GM19467 (cell line): ENCODE results near the gene STPG4.
"Not testable (repeated sequence)": the region's sequence is repeated elsewhere in the genome, so short reads cannot be mapped to it uniquely, and the experiment has no call there.

Experiments
- ATAC-seq: cut with Tn5 transposase; IDR thresholded peaks from one replicate; pipeline ENCODE4 v1.9.1; 2021; ENCODE audit warnings: mild to moderate bottlenecking, moderate library complexity; ENCODE audit not compliant: unreplicated experiment

Gene STPG4

DNA sequence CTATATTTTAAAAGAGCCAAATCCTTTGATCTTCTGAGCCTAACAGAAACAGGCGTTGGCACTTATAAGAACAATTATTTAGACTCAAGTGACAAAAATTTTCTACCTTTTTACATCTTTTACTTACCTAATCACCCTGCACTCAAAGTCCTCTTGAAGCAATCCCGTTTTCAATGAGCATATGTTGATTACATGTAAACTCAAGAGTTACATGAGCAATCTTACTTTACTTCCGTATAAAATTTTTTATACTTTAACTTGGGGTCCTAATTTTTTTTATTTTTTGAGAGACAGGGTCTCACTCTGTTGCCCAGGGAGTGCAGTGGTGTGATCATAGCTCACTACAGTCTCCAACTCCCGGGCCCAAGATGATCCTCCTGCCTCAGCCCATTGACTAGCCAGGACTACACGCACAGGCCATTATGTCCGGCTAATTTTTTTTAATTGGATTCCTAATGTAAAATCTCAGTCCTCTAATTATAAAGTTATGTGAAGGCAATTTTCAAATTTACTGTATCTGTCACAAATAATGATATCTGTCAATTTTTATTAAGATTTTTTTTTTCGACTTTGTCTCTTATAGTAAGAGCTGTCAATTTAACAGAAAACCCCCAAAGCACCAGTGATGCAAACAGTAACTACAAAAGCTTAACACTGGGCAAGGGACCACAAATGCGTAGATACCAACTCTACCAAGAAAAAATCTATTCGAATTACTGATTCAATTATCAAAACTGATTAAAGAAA, 19.1 kb upstream of the STPG4 start:
- no peak for ATAC-seq

DNA sequence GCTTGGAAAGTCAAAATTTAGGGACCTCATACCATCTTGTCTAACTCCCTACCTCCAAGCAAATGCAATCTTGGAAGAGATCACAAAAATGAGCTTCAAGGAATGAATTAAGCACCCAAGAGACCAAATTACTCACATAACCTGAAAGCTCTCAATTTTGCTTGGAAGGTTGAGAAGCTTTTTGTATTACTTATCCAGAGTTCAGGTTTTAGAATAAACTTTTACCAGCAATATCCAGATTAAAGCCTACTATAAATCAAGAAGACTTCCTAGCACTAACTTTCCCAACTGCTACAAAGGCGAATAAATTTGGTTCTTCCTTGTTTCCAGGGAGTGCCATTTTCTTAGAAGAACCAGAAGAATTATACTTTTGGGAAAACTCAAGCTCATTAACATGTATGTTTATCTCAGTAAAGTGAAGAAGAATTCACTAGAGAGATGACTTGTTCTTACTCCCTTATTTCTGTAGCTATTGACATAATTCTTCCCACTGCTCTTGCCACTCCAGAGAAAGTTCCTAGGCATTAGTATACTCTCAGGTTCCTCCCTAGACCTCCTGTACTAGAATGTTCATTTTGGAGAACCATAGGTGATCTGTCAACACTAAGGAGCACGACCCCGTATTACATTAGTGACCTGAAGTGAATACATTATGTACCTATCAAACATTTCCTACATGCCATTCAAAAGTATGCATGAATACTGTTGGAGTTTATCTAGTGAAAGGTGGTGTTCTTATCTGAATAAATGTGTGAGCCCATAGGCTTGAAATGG, 18.0 kb upstream of the STPG4 start:
- ATAC-seq, result no peak

- no peak for ATAC-seq
Measured at GRCh38 chr2:47172156-47172921, 17.2 kb upstream of the STPG4 start.

DNA sequence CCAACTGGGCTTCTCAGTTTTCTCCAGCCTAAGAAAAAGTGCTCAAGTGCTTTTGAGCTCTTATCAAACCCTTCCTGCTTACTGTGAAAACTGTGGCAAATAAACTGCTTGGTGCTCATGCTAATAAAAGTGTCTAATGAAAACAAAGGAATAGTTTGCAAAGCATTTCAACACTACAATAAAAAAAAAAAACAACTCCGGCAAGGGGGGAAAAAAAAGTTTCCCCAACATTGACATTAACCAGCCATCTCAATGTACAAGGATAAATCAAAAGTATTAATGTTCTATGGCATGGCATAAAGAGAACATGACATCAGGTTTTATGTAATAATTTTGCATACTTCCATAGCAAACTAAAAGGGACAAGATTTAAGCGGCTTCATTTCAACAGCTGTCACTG, 14.7 kb upstream of the STPG4 start:
- no peak for ATAC-seq

DNA sequence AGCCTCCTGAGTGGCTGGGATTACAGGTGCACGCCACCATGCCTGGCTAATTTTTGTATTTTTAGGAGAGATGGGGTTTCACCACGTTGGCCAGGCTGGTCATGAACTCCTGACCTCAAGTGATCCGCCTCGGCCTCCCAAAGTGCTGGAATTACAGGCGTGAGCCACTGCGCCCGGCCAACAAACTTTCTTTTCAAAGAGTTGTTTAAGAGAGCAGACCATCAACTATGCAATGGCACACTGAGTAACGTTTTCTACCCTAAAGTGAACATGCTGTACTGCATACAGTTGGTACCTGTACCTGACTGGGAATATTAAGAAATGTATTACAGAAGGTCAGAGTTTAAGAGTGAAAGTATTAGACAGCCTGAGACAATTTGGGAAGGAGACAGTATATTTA, 13.8 kb upstream of the STPG4 start:
- not testable (repeated sequence) for ATAC-seq

DNA sequence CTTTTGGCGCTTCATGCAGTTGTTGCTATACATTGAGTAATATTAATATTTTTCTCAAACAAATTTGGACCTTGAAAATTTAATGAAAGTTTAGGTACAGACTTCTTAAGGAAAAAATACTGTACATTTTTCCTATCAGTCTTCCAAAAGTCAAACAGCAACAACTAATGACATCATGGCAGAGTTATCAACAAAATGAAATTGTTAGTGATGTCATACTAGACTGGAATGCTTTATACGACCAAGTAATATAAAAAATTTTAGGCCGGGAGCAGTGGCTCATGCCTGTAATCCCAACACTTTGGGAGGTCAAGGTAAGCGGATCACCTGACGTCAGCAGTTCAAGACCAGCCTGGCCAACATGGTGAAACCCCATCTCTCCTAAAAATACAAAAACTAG, 12.0 kb upstream of the STPG4 start:
- ATAC-seq, result no peak

- no peak for ATAC-seq
Measured at GRCh38 chr2:47165001-47165555, 10.0 kb upstream of the STPG4 start.

DNA sequence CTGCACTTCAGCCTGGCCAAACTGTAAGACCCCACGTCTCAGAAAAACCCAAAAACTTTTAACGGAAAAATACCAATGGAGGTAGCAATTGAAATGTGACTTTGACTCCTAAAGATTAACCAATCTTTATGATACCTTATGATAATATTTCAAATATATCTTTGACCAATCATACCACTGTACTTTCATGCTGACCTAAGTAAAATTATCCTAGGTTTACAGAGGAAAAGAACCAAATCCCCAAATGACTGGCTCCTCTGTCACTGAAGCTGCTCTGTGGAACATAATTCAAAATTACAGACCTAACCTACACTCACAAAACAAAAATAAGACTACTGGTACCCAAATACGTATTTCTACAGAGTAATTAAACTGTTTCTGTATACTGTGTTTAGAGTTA, 7.7 kb upstream of the STPG4 start:
- no peak for ATAC-seq

DNA sequence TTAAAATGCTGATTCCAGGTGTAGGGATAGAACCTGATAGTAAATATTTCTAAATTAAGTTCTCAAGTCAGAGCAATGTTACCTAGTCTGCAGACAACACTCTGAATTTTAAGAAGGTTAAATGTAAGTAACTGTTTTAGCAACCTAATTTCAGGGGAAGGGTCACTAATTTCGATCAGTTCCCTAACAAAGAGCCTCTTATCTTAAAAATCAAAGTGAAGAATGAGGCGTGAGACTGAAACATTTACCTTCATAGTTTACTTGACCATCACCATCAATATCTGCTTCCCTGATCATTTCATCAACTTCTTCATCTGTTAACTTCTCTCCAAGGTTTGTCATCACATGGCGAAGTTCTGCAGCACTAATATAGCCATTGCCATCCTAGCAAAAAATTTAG, 6.4 kb upstream of the STPG4 start:
- ATAC-seq, result no peak

DNA sequence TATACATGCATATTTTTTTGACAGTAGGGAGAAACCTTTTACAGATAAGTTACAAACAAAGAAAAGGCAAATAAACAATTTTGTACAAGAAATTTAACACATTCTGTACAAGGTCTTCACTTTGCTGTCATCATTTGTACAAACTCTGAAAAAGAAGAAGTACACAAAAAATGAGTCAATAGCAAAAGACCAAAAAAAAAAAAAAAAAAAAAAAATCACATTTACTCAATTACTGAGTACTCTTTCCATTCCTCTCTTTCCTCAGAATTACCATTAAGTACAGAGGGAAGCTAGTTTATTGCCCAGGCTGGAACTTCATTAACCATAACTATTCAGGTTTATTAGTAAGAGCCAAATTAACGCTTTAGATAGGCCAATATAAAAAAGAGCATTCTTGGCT, 5.6 kb upstream of the STPG4 start:
- ATAC-seq, result no peak

- no peak for ATAC-seq
Measured at GRCh38 chr2:47160211-47160610, 5.1 kb upstream of the STPG4 start.

GRCh38 chr2:47159627-47160026, 4.5 kb upstream of the STPG4 start:
- no peak for ATAC-seq

- ATAC-seq, result no peak
Measured at GRCh38 chr2:47158576-47158975, 3.5 kb upstream of the STPG4 start.

DNA sequence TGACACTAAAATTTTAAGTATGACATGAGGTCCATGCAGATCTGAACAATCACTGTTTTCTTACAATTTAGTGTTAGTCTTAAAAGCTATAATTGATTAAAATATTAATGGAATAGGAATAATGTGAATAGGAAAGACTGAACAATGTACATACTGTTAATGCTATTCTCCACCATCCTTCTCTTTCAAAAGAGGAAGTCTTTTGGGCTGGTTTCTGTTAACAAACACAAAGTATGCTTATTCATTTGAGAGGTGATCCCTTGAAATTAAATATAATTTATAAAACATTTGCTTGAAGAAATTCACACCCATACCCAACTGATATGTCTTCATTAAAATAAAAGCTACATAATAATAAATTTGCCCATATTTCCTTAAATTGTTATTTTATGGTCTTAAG, 2.3 kb downstream of the STPG4 start:
- no peak for ATAC-seq

DNA sequence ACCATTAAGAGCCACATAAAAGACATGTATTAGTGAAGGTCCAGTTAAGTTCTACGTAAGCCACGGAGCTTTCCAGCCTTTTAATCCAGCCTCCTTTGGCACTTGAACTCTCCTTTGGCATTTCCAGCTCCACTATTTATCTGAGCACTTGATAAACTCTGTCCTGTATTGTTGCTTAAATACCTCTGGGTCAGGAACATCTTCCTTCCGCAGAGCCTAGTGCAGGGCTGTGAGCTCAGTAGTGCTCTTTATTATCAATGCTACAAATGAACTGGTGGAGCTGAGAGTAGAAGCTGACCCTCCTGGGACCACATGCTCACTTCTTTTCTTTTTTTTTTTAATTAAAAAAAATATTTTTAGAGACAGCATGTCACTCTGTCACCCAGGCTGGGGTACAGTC, 4.9 kb downstream of the STPG4 start:
- no peak for ATAC-seq

GRCh38 chr2:47147021-47147420, 8.1 kb downstream of the STPG4 start:
- ATAC-seq, result no peak

- ATAC-seq, result no peak
Measured at GRCh38 chr2:47145466-47145865, 9.6 kb downstream of the STPG4 start.

DNA sequence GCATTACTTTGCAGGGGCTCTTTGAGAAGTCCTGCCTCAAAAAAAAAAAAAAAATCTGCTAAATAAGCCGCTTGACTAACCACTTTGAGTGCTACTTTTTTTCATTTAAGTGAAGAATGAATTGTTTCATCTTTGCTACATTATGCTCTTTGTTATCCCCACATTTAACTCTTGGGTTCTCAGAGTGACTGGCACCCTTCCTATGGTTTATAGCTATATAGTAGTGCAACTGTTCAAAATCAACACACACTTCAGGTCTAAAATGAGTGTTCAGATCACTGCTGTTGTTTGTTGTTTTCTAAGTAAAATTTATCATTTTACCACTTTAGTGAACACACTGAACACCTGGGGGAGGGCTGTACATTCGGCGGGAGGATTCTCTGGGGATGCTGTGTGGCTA, 13.6 kb downstream of the STPG4 start:
- no peak for ATAC-seq

DNA sequence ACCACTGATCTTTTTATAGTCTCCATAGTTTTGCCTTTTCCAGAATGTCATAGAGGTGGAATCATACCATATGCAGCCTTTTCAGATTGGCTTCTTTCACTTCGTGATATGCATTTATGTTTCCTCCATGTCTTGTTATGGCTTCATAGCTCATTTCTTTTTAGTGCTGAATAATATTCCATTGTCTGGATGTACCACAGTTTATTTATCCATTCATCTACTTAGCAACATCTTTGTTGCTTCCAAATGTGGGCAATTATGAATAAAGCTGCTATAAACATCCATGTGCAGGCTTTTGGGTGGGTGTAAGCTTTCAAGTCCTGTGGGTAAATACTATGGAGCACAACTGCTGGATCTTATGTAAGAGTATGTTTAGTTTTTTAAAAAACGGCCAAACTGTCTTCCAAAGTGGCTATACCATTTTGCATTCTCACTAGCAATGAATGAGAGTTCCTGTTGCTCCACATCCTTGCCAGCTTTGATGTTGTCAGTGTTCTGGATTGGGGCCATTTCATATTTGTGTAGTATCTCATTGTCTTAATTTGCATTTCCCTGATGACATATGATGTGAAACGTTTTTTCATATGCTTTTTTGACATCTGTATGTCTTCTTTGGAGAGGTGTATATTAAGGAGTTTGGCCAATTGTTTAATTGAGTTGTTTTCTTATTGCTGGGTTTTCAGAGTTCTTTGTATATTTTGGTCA, 20.6 kb downstream of the STPG4 start:
- ATAC-seq, result no peak

- ATAC-seq, result no peak
Measured at GRCh38 chr2:47133046-47133445, 22.1 kb downstream of the STPG4 start.

DNA sequence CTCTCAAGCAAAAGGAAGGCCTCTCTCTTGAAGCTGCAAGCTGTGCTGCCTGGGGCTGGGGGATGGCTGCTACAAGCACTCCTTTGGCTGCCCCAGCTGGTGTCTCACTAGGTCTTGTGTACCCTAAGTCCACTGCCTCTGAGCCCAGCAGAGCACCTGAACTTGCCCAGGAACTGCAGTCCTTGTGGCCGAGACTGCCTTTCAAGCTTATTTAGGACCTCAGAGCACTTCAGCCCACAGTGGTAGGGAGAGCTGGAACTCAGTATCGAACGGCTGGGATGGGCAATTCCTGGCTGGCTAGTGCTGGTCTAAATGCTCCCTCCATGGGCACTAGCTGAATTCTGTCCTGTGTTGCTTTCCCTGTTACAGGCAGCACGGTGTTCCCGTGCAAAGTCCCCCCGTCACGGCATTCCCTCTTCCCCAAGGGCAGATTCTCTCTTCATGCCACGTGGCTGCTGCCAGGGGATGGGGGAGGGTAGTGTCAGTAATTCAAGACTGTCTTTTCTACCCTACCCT, 25.9 kb downstream of the STPG4 start:
- no peak for ATAC-seq
